SU-DHL-6 (cell line): Measurements from ENCODE around the gene LGALS14.

Source experiments
- CTCF ChIP-seq: fragments of 200-600 bp; sonication (generic); IDR thresholded peaks from one replicate; pipeline ENCODE4 v1.5.1; 2017; ENCODE audit warnings: antibody characterized with exemption, mild to moderate bottlenecking, low read length, moderate library complexity; ENCODE audit not compliant: insufficient read depth, poor library complexity, severe bottlenecking
- EZH2phosphoT487 ChIP-seq: fragments of 200-600 bp; sonication (generic), shearing (Covaris generic); conservative IDR thresholded peaks from 2 replicates; pipeline ENCODE4 v1.6.1; 2018; ENCODE audit warnings: mild to moderate bottlenecking, antibody characterized with exemption, low read length, moderate library complexity, mixed read lengths

GRCh38 chr19:39655613-39656012 is 48.7 kb upstream of the LGALS14 start, which contains the start of gene LGALS16:
- no peak for TF ChIP-seq CTCF
- no peak for TF ChIP-seq EZH2phosphoT487
